Glomerular visceral epithelial cell (primary cell): ENCODE measurements around the gene SORCS2.

Experiments
- DNase-seq: peaks from one replicate; pipeline ENCODE4 v3.0.0-alpha.2; 2016; ENCODE audit errors: extremely low spot score

Gene SORCS2

GRCh38 chr4:7635445-7636239 lies 443.3 kb downstream of the SORCS2 start:
- DNase-seq = no peak

- no peak for DNase-seq
These were observed 443.8 kb downstream of the SORCS2 start for GRCh38 chr4:7636240-7636508.

- DNase-seq = no peak
These were observed 444.8 kb downstream of the SORCS2 start for GRCh38 chr4:7637139-7637538.

- DNase-seq = no peak
These were observed 445.6 kb downstream of the SORCS2 start for GRCh38 chr4:7637971-7638370.

GRCh38 chr4:7638489-7638888 lies 446.2 kb downstream of the SORCS2 start:
- DNase-seq = no peak

- DNase-seq = no peak
These were observed 446.8 kb downstream of the SORCS2 start for GRCh38 chr4:7638984-7639789.

GRCh38 chr4:7640136-7640535 lies 447.8 kb downstream of the SORCS2 start:
- DNase-seq = no peak

GRCh38 chr4:7641712-7642111 lies 449.4 kb downstream of the SORCS2 start:
- no peak for DNase-seq

GRCh38 chr4:7642741-7643458 lies 450.6 kb downstream of the SORCS2 start:
- no peak for DNase-seq

- DNase-seq = no peak
These were observed 452.8 kb downstream of the SORCS2 start for GRCh38 chr4:7645158-7645557.

- DNase-seq = no peak
These were observed 453.6 kb downstream of the SORCS2 start for GRCh38 chr4:7645956-7646355.

- DNase-seq = no peak
These were observed 454.2 kb downstream of the SORCS2 start for GRCh38 chr4:7646384-7647061.

GRCh38 chr4:7647186-7647585 lies 454.8 kb downstream of the SORCS2 start:
- DNase-seq = no peak

GRCh38 chr4:7647600-7648543 lies 455.5 kb downstream of the SORCS2 start:
- DNase-seq = peak; percentile 68

GRCh38 chr4:7648544-7649395 lies 456.4 kb downstream of the SORCS2 start:
- no peak for DNase-seq

GRCh38 chr4:7649411-7649740 lies 457.0 kb downstream of the SORCS2 start:
- no peak for DNase-seq

- peak; percentile 93 for DNase-seq
These were observed 457.6 kb downstream of the SORCS2 start for GRCh38 chr4:7649741-7650531.

GRCh38 chr4:7650606-7651385 lies 458.5 kb downstream of the SORCS2 start:
- no peak for DNase-seq
